Measurements from ENCODE around the gene RBM33.

DNA sequence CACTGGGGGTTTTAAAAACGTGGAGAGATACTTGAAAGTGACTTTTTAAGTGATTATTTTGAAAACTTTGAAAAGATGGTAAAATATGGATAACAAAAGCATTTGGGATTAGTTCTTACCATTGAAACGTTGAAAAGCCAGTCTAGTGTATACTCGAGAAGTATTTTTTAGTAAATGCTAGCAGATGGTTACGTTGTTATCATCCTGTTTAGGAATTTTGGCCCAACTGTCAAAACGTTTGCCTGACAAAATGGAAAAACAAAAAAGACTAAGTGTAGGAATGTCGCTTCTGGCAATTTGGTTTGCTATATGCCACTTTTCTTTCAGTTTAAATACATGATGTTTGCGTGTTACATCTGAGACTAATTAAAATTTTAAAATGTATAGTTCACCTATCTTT, 1.2 kb downstream of the RBM33 start:
- TF ChIP-seq, protein P1, sequence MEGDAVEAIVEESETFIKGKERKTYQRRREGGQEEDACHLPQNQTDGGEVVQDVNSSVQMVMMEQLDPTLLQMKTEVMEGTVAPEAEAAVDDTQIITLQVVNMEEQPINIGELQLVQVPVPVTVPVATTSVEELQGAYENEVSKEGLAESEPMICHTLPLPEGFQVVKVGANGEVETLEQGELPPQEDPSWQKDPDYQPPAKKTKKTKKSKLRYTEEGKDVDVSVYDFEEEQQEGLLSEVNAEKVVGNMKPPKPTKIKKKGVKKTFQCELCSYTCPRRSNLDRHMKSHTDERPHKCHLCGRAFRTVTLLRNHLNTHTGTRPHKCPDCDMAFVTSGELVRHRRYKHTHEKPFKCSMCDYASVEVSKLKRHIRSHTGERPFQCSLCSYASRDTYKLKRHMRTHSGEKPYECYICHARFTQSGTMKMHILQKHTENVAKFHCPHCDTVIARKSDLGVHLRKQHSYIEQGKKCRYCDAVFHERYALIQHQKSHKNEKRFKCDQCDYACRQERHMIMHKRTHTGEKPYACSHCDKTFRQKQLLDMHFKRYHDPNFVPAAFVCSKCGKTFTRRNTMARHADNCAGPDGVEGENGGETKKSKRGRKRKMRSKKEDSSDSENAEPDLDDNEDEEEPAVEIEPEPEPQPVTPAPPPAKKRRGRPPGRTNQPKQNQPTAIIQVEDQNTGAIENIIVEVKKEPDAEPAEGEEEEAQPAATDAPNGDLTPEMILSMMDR (IDR thresholded peaks at IDR 0.05), result no peak
- TF ChIP-seq POLR2A (IDR thresholded peaks at IDR 0.05), result no peak

Data from thyroid gland (tissue), 4 donors.